GM19372 (cell line): ENCODE measurements around the gene GGACT.

ENCODE experiments used
- ATAC-seq: cut with Tn5 transposase; IDR thresholded peaks from one replicate; pipeline ENCODE4 v1.9.1; 2021; ENCODE audit warnings: mild to moderate bottlenecking, low read depth, moderate library complexity; ENCODE audit not compliant: unreplicated experiment

The GGACT gene

DNA sequence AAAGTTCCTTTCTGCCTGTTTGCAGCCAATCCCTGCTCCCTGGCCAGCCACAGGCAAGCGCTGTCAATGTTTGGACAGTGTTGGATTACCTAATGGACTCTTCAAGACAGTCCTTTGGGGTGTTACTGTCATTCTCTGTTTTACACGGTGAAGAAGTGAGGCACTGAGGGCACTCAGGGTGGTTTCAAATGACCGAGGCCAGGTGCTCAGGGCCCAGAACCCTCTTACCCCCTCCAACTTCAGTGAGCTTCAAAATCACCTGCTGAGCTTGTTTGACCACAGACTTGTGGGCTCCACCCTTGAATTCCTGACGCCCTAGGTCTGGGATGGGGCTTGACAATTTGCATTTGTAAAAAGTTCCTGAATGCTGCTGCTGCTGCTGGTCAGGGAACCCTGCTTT is 97.9 kb downstream of the GGACT start:
- no peak for ATAC-seq

- no peak for ATAC-seq
Observed at GRCh38 chr13:100485265-100485664, 103.3 kb downstream of the GGACT start.

DNA sequence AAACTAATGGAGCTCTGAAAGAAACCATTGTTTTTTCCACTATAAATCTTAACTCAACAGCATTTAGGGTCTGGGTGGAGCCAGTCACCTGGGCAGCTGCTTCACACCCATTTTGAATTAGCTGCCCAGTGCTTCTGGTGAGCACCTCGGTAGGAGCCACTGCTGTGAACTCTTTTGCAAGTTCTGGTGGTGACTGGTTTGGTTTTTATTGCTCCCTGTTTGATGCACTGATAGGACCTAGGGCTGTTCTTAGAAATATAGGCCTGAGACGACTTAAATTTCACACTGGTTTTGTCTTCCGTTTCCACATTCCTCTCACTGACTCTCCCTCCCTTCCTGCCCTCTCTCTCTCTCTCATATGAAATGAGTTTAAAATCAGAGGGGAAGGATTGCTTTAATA is 103.9 kb downstream of the GGACT start:
- no peak for ATAC-seq

DNA sequence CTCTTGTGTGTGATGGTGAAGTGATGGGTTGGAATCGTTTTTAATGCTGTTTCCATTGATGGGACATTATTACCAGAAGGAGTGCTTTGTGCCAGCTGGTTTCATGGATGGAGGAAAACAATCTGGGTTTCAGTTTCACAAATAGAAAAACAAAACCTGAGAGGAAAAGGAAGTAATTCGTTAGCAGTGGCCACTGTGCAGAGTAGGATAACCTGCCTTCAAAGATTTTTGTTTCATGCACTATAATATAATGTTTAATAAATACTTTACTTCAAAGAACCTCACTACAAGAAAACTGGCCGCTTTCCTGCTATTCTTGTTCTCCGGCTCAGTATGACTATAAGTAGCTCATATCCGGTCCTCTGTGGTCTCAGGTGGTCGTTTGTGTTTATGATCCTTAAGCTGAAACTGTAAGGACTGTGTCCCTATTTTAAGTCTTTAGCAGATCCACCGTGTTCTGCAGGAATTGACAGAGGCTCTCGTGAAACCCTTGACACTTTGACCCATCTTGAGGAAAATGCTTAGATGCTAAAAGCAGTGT is 104.7 kb downstream of the GGACT start:
- ATAC-seq: no peak

- ATAC-seq: no peak
Observed at GRCh38 chr13:100483139-100483538, 105.5 kb downstream of the GGACT start.

GRCh38 chr13:100480676-100481075 is 107.9 kb downstream of the GGACT start:
- ATAC-seq: no peak
